Esophagus mucosa (tissue), 1 donor: ENCODE results near the gene RIT2. TPM values are rescaled to one million over a fixed set of nuclear protein-coding genes. Genes with fewer than 3 reads are reported as not detected.

Experiments
- ATAC-seq: fragments of 200-7000 bp; cut with Tn5 transposase; one replicate; pipeline ENCODE4 v1.9.1; 2020
- total RNA-seq: library from RNA; stranded (reverse); gene quantifications from one replicate; pipeline ENCODE4 v1.2.4, GENCODE V29; 2023
- donor health status: DM: yes; HTN: yes; CAD: no.

RIT2 gene
- total RNA-seq, 1 donor from 2014 or later: not detected

DNA sequence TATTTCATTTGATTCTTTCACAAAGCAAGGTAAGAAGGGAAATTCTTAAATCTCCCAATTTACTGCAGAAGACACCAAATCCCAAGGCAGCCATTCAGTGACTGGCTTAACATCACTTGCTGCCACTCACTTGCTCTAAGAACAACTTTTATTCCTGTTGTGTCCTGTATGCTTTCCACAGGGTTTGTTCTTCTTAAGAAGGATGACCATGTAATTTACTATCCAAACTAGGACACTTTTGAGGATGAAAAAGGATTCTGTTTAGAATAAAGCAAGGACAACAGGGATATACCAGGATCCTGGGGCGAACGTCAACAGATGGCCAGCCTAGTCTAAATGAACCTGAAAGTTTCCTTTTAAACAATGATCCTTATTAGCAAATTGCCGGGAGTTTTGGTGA is 34.8 kb downstream of the RIT2 start:
- ATAC-seq: no peak

DNA sequence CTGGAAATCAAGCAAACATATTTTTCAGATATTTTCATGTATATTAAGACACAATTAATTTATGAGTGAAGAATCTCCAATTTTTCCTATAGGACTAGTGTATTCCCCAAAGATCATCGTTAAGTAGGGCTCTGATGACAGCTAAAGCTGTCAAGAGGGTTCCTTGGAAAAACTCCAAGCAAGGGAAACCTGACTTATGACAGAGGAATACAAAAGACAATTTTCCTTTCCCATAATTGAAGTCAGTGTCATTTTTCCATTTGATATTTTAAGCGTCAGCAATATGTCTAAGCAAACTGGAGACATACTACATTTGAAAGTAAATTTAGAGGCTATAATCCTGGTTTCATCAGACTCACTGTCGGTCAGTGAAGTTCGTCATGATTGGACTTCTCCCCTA is 36.1 kb downstream of the RIT2 start:
- ATAC-seq: no peak

DNA sequence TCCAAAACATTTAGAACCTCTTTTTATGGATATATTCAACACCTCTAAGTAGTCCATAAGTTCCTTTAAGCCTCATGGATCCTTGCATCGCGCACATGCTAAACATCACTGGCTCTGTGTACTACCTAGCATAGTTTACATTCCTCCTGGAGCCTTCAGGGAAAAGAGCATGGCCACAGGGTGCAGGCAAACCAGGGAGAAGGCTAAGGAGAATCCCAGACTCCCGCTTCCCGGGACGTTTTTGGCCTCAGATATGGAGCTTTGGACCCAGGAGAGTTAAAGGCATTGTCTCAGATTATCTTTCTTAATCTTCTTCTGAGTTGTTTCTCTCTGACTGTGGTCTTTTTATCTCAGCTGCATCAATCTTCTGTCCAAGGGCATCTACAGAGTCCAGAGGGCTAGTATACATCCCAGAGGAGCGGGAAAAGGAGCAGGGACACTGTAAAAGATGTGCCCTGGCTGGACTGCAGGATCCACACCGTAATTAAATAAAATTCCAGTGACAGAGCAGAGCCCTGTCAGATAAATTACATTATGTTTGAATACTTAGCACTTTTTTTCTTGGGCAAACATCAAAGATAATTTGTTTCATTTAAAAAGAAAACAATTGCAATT is 36.9 kb downstream of the RIT2 start:
- ATAC-seq: no peak

DNA sequence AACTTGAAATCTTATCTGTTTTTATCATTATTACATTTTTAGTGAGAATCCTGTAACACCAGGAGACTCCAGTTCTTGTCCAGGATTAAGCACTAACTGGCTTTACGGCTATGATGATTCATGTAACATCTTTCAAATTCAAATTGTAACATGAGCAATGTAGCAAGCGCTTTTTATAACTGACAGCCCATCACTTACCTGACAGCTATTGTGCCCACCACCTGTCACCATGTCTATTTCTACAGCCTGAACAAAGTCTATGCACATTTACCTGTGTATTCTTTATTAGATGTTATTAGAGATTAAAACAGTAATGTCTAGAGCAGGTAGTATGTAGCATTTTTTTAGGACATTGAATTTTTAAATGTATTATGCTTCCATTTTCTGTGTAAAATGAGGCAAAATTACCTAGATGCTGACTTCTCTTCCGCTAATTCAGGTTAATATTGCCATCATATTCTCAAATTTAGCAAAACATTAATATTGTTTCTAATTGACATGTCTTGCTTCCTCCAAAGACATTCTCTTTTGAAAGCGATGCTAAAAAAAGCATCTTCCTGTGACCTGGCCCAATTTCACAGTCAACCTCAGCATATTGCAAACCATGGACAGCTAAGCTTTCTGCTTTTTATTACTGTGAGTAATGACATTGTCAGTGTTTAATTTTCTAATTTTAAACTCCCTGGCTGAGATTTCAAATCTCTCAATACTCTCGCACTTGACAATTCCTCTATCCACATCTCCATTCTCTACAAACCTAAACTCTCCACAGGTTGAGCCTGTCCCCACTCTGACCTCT is 37.8 kb downstream of the RIT2 start:
- ATAC-seq: no peak

DNA sequence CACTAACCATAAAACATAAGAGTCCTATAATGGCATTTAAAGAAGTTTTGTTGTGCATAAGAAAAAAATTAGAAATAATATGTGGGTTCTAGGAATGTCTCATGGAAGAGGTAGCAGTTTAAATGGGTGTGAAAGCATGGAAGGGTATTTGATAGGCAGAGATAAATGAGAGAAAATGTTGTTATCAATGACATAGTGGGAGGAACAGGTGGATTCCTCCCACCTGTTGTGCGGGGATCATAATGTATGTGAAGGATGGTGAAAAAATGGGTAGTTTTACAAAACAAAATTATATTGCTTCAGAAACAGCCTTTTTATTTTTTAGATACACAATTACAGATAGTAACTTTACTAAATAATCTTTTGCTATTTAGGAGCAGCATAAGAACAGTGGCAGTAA is 41.7 kb downstream of the RIT2 start:
- ATAC-seq: no peak

DNA sequence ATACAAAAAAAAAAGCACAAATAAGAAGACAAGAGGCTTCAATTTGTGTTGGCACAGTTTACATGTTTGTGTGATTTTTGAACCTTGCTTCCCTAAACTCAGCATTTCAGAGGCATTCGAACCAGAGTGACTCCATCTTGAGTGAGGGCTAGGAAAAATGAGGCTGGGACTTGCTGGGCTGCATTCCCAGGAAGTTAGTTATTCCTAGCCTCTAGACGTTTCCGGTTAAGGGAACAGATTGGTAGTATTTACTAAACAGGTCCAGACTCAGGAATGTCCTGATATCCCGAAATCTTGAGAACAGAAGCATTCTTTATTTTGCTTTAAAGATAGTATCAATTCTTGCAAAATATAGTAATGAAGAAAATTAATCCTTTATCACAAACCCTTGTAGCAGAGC is 46.7 kb downstream of the RIT2 start:
- ATAC-seq: no peak

DNA sequence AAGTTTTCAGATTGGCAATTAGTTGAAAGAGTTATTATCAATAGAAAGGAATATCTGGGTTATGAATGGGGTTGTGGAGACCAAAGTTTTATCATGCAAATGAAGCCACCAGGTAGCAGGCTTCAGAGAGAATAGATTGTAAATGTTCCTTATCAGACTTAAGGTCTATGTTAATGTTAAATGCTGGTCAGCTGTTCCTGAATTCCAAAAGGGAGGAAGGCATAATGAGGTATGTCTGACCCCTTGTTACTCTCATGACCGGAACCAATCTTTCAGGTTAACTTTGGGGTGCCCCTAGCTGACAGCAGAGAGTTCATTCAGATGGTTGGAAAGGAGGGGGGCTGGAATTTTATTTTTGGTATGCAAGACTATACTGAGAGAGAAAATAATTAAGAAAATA is 47.9 kb downstream of the RIT2 start:
- ATAC-seq: no peak

DNA sequence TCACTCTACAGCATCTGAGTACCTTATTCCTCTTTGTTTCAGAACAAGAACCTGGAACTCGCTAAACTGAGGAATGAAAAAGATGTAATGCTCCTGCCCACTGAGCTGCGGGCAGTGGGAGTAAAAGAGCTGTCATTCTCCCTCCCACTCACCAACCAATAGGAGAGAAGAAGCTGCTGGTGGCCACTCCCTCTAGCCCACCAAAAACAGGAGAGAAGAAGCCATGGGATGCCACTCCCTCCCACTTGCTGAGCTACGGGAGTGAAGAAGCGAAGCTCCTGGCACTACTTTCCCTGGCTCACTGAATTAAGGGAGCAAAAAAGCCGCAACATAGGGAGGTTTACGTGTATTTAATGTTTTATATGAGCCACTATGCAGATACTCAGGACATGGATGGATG is 53.7 kb downstream of the RIT2 start:
- ATAC-seq: no peak

DNA sequence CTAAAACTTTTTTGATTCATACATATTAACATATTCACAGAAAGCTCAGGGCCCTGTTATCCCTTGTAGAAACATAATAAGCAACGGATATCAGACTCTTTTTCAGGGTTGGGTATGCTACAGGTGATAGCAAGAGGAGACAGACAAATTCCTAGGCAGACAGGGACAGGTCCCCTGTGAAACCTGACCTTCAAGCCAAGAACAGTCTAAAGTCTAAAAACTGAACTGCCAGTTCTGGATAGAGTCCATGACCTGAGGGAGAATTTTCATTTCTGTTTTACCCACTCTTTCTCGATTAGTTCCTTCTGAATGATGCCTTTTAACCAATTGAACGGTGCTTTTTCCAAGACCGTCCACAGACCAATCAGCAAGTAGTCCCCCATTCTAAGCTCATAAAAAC is 54.2 kb downstream of the RIT2 start:
- no peak for ATAC-seq

DNA sequence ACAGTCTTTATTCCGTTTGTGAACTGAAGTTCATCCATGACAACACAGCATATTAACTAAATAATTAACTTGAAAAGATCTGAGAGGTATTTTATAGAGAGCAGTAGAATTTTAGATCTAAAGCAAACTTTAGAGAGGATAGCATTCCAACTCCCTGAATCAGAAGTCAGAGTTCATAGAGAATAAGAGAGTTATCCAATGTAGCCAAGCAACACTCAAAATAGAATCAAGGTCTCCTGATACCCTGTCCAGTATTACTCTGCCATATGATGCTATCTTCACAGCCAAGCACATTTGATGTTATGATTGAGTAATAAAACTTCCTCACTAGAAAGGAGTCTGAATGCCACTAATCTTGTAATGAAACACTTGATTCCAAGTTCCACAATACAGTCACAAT is 55.5 kb downstream of the RIT2 start:
- no peak for ATAC-seq

DNA sequence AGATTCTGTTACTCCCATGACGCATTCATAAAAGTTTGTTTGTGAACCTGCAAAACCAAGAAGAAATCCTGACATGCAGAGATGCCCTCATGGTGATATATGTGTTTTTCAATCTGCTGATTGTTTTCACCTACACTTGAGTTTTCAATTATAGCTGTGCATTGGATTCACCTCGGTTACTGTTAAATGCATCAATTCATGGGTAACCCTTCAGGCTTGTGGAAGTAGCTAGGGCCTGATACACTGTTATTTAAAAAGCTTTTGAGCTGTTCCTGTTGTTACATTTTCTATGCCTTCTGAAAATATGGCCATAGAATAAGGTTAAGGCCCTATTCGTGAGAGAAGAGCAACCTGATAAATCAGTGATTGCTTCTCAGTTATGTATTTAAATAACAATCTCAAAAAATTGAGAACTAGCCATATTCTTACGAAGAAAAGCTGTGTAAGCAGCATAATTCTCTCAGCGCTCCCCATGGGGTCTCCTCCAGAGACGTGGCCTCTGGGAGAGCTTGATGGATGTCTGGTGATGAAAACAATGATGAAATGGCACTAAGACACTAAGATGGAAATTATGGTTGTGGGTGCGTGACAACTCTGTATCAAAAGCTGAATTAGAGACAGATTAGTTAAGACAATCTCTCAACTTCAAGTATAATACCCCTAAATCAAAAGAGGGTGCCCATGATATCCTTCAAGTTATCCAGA is 60.5 kb downstream of the RIT2 start:
- no peak for ATAC-seq

DNA sequence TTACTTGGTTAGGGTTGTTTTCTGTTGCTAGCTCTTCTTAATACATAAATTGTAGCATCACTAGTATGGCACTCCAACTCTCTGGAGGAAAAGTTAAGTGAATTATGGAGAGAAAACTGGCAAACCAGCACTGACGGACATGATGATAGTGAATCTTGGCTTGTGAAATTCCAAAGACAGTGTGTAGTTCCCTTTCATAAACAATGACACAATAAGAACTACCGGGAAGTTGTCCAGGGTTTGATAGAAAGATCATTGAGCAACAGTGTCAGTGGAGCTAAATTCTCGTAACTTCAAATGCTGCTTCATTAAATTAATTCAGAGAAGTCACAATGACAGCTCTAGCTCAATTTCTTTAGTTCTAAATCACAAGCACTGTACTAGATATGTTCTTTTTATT is 66.5 kb downstream of the RIT2 start:
- ATAC-seq: no peak

DNA sequence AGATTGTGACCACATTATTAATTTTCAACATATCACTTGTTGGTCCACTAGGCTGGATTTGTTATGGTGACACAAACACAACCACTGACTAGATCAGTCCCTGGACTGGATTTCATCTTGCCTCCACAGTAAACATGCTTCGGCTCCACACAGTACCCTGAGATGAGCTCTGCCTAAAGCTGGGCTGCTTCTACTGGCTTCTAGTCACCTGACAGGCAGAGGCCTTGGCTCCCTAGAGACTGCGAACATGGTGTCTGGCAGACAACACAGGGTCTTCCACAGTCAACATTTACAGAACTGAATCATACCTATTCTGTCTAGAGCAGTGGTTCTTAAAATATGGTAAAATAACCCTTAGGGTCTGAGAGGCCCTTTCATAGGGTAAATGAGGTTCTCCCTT is 69.2 kb downstream of the RIT2 start:
- ATAC-seq: no peak

DNA sequence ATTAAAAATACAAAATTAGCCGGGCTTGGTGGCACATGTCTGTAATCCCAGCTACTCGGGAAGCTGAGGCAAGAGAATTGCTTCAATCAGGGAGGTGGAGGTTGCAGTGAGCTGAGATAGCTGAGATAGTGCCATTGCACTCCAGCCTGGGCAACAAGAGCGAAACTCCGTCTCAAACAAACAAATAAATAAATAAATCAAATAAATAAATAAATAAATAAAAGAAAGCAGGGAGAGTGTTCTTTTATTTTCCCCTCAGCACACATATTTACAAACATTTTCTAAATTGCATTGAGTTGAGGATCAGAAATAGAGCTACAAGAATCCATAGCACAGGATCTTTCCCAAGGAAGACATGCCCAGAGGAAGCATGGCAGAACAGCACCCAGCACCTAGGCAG is 71.9 kb downstream of the RIT2 start:
- no peak for ATAC-seq

DNA sequence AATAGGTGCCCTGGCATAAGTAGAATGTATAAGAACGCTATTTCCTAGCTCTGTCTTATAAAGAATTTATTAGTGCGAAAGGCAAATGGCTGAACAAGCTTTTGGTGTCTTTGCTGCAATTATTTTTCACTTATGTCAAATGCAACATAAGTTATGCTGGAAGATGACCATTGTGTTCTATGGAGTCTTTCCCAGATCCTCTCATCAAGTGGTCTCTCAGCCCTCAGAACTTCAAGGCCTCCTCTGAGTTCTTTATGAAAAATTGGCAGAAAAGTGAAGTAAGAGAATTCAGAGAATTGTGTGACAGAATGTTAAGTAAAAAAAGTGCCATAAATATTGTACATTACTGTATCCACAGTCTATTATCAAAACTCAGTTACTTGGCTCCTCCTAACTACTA is 75.2 kb downstream of the RIT2 start:
- no peak for ATAC-seq

DNA sequence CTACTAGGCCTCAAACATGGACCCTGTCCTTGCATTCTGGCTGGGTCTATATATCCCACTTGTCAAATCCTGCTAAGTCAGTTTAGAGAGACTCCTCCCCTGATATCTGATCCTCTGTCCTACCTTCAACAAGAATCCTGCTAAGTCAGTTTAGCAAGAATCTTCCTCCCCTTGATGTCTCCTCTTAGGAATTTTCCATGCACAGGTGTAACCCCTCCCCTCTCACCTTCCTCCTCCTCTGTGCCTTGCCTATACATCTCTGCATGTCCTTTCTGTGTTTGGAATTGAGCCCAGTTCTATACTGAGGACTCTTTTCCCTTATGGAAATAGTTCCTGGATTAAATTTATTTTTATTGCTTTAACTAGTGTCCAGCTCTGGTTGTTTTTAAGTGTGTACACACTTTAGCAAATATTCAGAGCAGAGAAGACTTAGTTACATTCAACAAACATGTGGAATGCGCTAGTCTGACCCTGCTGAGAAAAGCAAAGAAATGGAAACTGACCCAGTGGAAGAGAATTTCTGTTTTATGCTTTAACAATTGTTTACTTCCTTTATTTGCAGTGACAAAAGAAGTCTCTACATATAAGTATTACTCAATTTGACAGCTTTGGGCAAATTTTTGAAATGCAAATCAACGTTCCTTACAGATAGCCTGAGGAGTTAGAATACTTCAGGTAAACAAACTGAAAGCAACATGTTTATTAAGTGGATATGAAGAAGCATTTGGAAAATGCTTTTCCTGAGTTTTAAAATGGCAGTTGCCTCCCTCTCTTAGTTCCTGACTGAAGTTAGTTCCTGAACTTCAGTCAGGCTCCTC is 80.6 kb downstream of the RIT2 start:
- ATAC-seq: no peak

DNA sequence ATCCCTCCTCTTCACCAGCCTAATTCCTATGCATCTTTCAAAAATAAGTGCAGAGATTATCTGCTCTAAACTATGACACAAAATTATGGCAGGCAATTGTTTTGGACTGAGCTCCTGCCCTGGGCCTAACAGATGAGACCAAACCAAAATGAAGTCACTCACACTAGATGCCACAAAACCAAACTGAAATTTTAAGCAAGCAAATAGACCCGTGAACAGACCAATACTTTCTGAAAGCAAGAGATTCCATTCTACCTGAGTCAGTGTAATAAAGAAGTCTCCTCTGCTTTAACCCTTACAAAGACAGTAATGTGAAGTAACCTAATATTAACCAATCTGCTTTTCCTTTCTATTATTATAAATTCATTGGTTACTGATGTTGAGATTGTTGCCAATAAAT is 84.3 kb downstream of the RIT2 start:
- ATAC-seq: no peak

DNA sequence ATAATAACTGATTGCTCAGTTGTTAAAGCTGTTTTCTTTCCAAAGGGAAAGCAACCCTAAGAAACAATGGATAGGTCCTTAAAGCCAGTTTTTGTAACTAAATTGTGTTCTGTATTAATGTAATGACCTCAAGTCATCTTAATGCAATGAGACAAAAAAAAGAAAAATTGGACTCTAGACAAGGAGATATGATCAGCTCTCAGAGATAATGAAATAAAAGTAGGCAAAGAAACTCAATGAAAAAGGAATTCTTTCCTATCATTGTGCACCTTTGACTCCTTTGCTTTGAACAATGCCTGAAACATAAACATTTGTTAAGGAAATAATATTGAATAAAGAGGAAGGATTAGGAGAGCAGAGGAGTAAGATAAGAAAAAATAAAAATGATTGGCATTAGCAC is 86.1 kb downstream of the RIT2 start:
- ATAC-seq: no peak

DNA sequence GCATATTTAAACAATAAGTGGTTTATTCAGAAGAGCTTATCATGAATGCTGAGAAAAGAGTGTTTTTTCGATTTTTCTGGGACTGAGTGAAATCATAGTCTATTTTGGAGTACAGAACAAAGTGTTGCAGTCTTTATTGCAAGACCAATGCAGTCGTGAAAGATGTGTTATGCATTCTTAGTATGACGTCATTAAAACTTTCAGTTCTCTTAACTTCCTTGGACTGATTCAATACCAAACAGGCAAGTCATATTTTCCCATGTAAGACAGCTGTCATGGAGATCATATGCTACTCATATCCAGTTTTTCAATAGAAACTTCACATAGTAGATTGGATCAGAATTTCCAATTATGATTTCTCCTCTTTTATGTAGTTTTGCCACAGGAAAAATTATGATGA is 92.6 kb downstream of the RIT2 start:
- ATAC-seq: no peak

DNA sequence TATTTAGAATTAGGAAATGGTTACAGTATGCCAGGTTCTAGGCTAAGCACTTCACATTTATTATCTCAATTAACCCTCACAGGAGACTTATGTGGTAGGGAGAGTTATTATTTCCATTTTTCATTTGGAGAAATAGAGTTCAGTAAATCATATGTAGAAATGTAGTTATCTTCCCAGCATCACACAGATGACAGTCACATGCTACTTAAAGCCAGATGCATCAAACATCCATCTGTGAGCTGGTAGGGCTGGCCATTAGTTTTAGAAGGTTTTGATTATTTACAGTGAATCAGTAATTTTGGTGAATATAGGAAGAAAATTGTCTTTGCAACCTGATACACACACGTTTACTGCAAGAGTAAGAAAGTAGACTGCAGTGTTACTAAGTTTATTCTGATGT is 97.9 kb downstream of the RIT2 start:
- no peak for ATAC-seq

DNA sequence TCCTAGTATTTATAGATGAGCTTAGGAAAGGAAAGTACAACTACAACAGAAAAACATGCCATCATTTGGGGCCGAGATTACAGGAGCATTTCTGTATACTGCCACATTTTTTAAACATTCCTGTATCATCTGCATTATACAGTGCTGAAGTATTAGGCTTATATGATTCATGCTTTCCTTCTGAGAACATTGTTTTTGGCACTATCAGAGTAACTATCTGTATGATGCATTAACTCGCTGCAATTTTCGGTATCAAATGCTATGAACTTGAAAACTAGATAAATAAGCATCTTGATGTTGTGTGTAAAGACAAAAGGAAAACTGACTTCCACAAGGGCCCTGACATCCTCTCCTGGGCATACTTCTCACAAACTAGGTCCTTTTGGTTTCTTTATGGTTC is 102.0 kb downstream of the RIT2 start:
- ATAC-seq: no peak

DNA sequence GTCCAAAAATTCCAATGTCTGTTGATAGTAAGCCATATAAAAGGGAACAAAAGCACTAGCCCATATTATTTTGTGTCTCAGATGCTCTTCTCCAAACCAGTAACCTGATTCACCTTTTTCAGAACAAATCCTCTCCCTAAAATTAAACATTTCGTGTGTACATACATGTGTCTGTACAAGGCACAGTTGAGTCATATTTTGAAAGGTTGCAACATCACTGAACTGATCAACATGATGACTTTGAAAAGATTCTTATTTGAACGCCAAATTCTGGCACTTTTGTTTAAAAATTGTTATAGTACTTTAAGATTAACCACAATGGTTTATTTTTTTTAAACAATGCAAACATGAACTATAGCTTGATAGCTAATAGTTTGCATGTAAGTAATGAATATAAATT is 102.5 kb downstream of the RIT2 start:
- no peak for ATAC-seq

DNA sequence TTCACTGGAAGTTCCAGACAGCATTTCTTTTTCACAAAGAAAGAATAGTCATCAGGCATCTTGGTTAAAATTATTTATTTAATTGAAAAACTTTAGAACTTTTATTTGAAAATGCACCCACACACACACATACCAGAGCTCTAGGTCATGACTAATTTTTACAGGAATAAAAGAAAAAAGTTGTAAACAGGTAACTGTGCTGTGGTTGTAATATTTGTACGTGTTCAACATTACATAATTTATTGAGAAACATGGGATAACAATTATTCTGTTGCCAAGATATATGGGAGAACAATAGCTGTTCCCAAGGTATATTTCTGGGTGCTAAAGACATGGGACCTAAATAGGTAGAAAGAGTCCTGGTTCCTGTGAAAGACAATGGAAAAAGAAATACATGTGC is 104.9 kb downstream of the RIT2 start:
- no peak for ATAC-seq
